Hematopoietic multipotent progenitor cell treated with erythropoietin and hydrocortisone succinate and interleukin-3 and kit ligand, for 6 days (in vitro differentiated cells): ENCODE results near the gene ISG20.

Source experiments
- DNase-seq: peaks from one replicate; pipeline ENCODE4 v3.0.0-alpha.2; 2015

ISG20 gene

DNA sequence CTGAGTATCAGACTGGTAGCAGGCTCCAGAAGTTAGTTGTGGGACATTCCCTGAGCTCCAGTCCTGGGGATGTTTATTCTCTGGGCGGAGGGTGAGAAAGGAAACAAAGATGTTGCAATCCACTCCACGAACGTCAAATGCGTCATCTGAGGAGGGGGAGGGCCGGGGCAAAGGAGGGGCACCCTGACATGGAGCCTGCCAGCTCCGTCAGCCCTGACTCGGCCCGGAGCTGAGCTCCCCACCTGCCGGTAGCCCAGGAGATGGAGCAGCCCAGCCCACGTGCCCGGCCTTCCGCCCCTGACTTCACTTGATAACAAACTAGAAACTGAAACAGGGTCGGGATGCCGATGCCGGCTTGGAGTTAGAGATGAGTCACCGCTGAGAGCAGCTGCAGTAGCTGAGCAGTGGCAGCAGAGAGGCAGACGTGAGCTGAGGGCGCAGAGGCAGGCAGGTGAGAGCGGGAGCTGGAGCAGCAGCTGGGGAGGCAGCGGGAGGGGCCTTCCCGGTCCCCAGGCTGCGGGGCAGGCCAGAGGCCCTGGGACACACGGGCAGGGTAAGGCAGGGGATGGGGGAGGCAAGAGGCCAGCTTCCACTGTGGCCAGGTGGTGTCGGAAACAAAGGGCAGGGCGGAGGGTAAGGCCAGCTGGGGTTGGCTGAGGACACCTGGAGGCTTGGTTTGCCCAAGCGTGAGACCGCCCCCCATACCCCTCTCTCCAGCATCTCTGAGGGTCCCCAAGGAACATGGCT lies at the start of gene ISG20:
Gene ISG20, plus strand, starts transcription at position 391 of the 747 bp plus-strand sequence. Its CDS starts 351 bp downstream, at position 742.
- DNase-seq: peak; percentile 97

DNA sequence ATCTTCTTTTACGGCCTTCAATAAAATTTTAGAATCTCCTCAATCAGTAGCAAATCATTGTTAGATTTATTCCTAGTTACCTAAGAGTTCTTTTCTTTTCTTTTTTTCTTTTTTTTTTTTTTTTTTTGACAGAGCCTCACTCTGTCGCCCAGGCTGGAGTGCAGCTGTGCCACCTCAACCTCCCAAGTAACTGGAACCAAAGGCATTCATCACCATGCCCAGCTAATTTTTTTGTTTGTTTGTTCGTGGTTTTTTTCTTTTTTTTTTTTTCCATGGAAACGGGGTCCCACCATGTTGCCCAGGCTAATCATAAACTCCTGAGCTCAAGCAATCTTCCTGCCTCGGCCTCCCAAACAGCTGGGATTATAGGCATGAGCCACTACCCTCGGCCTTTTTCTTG lies 48.1 kb upstream of the ISG20 start:
- no peak for DNase-seq

DNA sequence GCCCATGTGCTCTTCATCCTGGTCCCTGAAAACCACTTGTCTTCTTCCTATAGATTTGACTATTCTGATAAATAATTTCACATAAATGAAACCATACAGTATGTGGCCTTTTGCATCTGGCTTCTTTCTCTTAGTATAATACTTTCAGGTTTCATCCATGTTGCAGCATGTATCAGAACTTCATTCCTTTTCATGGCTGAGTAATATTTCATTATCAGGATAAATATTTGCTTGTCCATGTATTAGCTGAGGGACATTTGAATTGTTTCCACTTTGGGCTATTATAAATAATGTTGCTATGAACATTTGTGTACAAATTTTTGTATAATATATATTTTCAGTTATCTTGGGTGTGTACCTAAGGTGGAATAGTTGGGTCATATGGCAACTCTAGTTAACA lies 47.4 kb upstream of the ISG20 start:
- DNase-seq: no peak

DNA sequence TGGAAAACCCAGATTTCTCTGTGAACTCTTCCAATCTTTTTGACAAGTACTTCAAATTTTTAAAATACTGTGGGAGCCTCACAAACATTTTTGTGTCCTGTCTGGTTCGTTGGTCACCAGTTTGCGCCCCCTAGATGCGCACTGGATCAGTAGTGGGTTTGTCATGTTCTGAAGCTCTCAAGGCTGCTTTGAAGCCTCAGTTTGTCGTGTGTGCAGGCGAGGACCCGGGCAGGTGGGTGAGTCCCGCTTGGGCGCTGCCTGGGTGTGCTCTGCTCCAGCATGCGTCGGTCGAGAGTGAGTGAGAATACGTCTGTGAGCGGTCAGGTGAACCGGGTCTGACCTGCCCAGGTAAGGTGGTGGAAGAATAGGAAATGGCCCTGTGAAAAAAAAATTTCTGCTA lies 34.9 kb upstream of the ISG20 start:
- no peak for DNase-seq

DNA sequence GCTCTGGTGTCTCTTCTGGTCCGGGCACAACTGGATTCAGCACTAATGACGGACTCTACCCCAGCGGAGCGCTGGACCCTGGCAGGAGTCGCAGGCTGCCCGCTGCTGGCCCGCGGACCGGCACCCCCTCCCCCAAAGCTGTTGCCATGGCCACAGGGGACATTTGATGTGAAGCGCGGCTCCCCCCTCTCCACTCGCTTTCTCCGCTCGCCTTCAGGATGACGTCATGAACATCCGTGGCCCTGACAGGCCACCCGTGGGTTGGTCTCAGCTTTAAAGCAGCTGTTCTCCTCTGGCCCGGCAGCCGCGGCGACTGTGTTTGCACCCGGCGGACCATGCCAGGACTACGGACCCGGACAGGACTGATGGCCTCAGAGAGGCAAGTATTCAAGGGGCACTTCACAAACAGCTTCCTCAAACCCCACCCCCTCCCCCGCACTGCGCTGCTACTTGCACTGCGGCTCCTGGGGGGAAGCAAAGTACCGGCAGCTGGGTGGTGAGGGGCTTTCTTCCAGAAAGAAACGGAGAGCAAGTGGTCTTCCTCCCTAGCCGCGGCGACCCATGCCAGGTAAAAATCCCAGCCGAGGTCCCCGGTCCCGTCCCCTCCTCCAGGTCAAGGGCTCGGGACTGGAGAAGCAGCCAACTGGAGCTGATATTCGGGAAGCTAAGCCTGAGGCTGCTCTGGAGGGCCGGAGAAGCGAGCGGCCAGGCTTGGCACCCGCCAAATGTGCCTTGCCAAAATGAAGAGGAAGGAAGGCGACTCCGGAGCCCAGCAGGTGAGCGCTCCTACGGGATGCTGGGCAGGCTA lies 34.2 kb upstream of the ISG20 start:
- no peak for DNase-seq

DNA sequence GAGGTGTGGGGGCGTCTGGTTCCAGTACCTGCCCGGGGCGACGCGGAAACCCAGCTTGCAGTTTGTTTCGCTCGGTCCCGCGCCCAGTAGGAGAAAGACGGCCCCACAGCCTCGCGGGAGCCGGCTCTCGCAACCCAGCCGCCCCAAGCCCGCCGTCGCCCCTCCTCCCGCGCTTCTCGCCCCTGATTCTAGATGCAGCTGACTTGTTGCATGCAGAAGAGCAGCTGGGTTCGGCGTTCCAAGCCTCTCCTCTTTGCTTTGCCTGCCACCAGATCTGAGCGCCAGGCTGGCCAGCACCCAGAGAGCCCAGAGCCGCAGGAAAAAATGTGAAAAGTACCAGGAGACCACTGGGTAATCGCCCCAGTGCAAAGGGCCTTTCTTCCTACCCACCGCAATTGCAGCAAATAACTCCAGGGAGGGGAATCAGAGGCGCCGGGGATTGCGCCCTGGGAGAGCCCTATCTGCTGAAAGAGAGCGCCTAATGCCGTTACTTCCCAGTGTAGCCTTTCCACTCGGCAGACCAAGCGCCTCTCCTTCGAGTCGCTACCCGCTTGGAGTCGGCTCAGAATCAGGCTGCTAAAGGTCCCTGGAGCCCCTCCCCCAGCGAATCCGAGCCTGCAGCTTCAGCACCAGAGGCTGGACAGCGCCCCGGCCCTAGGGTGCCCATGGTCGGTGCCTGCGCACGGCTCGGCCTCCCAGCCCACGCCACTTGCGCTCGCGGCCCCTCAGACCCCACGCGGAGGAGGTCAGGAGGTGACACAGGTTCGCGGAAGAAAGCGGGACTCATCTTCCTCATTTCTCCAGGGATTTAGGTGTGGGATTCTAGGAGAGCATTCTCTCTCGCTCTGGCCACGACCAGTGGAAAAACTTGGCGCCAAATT lies 33.4 kb upstream of the ISG20 start:
- DNase-seq: peak; percentile 72

DNA sequence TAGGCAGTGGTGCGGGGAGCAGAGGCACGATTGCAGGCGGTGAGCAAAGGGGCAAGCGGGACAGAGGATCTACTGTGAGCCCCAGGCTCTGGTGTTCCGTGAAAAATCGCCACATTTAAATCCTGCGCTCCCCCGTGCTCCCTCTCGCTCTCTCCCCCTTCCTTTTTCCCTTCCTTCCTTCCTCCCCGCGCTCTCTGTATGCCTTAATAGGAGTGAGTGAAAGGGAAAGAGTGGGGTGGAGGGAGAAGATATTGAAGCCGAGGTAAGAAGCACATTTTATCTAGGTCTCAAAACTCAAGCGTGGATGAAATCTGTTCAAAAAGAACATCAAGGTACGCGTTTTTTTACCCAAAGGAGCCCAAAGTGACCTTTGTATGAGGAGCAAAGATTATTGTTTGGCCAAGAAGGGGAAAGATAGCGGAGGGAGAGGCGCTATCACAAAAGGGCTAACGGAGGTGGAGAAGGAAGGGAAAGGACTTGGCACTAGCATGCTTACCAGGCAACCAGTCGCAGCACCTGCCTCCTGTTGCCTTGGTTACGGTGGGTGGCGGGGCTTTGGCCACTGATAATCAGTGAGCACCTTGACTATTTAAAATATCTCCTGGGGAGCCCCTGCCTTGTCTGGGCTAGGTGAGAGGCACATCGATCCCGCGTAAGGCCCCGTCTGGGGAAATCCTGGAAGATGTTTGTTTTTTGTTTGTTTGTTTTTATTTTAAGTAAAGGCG lies 32.6 kb upstream of the ISG20 start:
- DNase-seq: no peak

DNA sequence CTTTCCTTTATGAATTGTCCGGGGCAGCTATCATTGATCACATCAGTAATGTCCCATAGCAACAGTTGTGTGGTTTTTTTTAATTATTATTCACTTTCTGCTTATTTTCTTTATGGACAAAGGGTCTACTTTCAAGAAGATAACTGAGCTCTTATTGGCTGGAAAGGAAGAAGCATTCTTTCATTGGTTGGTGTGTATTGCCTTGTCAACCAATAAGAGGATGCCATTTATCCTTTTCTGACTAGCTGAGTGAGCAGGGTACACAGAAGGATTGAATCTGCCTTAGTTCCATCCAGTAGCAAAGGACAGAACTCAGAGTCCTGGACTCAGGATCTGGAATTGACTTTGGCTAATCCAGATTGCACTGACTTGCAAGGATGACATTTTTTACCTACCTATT lies 30.9 kb upstream of the ISG20 start:
- no peak for DNase-seq

DNA sequence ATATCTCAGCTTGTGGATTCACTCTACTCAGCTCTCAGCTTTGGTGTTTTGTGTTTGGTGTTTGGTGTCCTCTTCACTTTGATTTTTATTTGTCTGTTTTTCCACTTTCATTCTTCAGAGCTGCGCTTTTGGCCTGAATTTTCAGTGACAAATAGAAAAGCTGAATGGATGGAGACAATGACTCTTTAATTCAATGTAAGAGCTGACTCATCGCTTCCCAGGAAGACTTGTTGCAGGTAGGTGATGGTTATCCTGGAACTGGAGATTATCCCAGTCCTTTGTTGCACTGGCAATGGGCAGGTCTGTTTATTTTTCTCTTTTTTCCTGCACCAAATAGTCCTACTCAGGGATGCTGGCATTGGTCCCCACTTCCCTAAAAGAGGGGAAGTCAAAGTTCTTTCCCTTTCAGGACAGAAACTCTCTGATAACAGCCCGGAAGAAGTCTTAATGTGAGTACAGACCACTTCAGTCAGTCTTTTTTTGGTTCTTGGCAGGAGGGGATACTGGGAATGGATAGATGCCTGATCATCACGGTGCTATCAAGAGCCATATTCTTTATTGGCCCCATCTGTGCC lies 30.1 kb upstream of the ISG20 start:
- no peak for DNase-seq

DNA sequence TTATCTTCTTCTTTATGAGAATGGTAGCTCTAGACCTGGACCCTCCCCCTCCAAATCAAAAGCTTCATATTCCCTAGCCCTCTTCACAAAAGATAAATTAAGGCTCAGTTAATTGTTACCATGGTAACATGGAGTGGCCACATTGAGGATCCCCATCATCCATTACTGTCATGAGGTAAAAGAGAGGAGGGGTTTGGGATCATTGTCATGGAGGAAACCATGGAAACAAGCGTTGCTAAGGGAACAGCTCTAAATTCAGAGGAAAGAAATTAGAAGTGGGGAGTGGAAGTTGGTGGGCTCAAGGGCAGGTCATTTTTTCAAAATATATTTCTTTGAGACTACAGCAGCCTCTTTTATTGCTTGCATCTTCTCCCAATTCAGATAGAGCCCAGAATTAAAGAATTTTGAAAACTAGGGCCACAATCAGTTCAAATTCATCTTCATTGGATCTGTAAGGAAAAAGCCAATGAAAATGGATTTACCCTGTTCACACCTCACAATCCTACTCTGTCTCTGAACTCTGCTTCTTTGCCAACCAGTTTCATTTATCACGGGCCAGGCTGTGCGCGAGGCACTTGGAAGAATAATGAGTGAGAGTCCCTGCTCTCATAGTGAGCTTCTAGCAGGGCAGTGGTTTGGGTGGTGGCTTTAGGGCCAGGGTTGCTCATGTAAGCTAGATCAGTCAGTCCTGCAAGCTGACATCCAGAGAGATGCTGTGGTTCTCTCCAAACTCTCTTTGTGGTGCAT lies 29.3 kb upstream of the ISG20 start:
- no peak for DNase-seq

DNA sequence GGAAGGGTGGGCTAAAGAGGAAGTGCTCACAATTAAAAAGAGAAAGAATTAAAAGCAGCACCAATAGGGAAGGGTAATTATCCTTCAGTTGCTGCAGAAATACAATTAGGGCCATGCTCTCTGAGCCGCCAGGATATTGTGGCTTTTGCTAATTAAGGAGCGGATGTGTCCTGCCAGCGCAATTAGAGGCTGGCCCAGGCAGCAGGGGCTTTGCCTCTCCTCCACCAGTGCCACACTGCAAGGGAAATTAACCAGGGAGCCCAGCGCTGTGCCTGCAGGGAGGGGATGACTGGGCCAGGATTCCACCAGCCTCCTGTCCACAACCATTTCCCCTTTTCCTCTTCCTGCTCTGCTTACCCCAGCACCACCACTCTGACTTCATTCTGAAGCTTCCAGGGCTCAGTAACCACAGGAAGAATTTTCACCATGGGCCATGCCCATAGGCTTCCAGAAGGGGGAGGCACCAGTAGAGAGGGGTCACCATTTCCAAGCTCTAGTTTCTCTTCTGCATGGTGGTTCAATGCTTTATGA lies 28.1 kb upstream of the ISG20 start:
- DNase-seq: no peak

DNA sequence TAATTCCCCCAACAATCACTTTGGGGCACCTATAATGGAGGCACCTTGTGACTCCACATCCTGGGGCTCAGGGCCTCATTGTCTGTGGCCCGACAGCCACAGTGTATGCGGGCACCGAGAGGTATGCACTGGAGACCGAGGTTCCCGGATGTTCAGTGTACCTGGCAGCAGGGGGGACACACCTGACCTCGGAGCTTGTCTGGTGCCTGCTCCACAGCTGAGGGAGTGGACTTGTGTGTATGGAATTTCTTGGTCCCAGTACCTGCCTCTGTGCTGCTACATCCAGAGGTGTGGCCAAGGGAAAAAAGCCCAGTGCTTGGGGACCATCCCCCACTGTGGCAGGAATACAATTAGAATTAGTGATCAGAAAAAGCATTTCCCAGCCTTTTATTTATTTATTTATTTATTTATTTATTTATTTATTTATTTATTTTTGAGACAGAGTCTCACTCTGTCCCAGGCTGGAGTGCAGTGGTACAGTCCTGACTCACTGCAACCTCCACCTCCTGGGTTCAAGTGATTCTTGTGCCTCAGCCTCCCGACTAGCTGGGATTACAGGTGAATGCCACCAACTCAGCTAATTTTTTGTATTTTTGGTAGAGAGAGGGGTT lies 26.5 kb upstream of the ISG20 start:
- no peak for DNase-seq

DNA sequence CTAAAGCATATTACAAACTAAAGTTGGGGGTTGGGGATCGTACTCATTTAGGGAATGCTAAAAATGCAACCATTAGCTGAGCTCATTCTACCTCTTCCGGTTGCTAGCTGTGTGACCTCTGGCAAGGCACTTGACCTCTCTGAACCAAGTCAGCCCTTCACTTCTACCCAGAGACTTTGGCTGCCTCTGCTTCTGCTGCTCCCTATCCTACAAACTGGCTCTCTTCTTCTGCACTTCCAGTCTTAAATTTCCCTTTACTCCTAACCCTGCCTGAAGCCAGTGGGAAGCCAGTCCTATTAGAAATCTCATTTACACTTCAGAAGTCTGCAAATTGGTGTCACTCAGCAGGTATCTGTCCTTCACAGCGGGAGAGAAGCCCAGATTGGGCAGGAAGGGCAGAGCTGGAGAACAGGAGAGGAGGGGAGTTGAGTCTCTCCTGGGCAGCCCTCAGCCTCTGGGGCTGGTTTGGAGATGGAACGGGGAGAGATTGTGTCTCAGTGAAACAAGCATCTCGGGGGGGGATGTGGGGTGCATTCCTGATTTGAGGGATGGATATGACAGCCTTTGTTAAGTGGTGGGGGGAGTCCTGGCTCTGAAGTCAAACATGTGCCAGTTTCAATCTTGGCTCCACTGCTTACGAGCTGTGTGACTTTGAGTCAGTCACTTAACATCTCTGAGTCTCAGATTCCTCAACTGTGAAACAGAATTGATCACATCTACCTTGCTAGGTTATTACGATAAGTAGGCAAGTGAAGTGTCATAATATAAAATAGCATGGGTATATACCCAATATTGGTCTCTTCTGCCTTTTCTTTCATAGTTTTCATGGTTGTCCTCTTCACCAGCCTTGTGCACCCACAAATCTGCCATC lies 25.5 kb upstream of the ISG20 start:
- no peak for DNase-seq

DNA sequence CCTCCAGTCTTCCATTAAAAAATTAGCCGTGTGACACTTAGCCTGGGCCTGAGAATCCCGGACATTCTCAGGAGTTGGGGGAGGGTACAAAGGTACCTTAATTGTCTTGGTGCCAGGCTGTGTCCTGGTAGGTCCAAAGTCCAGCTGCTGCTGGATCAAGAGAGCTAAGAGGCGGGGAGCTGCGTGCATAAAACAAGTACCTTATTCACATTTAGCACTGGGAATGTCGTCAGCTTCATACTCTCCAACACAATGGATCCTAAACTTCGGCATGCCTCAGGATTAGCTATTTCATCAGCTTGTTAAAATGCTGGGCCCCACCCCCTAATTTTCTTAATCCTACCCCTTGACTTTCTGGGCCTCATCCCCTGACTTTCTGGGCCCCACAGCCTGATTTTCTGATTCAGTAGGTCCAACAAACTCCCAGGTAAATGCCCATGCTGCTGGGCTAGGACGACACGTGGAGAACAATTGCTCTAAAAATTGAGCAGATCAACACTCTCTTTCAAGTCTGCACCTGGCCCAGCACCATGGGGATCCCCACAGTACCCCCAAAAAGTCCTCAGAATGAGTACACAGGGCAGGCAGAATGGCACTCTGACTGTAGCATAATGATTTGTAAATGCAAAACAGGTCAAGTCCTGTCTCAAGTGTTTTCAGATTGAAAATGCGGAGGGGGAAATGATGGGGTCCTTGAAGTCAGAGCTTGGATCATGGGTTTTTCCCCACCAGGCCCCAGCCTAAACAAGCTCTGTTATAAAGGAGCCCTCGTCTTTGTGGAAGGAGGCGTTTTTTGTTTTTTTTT lies 23.3 kb upstream of the ISG20 start:
- no peak for DNase-seq

DNA sequence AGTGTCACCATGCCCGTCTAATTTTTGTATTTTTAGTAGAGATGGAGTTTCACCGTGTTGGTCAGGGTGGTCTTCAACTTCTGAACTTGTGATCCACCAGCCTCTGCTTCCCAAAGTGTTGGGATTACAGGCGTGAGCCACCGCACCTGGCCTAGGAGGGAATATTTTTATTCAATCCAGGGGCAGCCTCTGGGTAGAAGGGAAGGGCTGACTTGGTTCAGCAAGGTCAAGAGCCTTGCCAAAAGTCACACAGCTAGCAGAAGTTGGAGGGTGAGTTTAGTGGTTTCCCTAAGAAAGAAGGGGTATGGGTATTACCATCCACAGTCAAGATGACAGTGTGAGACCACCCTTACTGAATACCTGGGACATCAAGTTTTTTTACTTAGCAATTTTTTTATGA lies 22.6 kb upstream of the ISG20 start:
- DNase-seq: no peak

DNA sequence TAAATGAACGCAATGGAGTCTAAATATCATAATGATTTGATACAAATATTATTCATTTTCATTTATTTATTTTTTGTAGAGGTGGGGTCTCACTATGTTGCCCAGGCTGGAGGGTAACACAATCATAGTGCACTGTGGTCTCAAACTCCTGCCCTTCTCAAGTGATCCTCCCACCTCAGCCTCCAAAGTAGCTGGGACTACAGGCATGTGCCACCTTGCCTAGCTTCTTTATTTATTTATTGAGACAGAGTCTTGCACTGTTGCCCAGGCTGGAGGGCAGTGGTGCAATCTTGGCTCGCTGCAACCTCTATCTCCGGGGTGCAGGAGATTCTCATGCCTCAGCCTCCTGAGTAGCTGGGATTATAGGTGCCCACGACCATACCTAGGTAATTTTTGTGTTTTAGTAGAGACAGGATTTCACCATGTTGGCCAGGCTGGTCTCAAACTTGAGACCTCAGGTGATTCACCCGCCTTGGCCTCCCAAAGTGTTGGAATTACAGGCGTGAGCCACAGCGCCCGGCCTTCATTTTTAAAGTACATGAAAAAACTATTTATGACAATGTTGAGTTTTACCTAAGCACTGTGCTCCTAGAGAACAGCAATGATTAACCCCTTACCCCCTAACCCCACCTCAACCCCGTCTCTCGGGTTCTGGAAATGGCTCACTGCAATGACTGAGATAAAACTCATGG lies 21.6 kb upstream of the ISG20 start:
- no peak for DNase-seq

DNA sequence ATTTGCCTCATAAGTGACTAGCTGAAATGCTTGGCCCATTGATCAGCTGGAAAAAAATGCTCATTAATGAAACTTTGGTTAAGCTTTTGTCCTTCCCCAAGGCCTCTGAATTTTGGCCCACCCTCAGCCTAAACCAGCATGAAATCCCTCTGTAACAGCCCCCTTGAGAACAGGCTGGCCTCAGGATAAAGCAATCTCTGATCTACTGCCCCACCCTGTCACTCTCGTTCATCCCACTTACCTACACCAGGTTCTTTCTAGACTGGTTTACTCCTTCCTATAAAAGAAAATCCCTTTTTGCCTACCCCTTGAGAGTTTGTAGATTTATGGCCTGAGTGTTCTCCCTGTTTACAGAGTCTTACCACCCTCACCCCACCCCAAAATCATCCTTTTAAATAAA lies 21.0 kb upstream of the ISG20 start:
- no peak for DNase-seq

DNA sequence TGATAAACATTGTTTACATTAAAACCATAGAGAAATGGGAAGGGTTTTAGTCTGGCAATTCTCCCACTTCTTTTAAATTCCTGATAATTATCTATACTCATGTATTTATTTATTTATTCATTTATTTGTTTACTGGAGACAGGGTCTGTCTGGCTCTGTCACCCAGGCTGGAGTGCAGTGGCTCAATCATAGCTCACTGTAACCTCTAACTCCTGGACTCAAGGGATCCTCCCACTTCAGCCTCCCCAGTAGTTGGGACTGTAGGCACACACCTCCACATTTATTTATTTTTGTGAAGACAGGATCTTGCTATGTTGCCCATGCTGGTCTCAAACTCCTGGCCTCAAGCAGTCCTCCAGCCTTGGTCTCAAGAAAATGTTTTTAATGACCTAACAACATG lies 20.1 kb upstream of the ISG20 start:
- DNase-seq: no peak
